Uterus (tissue), 4 donors: ENCODE results near the gene ATP9B. TPM values are rescaled to one million over a fixed set of nuclear protein-coding genes. Genes with fewer than 3 reads are reported as not detected.
"Not testable (repeated sequence)": the region's sequence is repeated elsewhere in the genome, so short reads cannot be mapped to it uniquely, and the experiment has no call there.

Experiments
- DNase-seq, 2 donors: peaks; one replicate each; pipeline ENCODE4 v3.0.0-alpha.2; 2019 to 2020
- H3K27ac ChIP-seq, 2 donors: fragments of 200-600 bp; sonication (generic); 1 replicate in 1 of 2; 2 replicates in 1 of 2; pipeline ENCODE4 v1.5.1; 2016 to 2018
- H3K27me3 ChIP-seq, 2 donors: fragments of 200-600 bp; sonication (generic); one replicate each; pipeline ENCODE4 v1.5.1; 2018 to 2019; ENCODE audit warnings: control low read depth in 1 of 2
- H3K36me3 ChIP-seq, 2 donors: fragments of 200-600 bp; sonication (generic); one replicate each; pipeline ENCODE4 v1.5.1; 2019; ENCODE audit warnings: control low read depth in 1 of 2
- H3K4me1 ChIP-seq, 2 donors: fragments of 200-600 bp; sonication (generic); one replicate each; pipeline ENCODE4 v1.5.1; 2018 to 2019; ENCODE audit warnings: control low read depth in 1 of 2
- H3K4me3 ChIP-seq, 2 donors: fragments of 200-600 bp; sonication (generic); 1 replicate in 1 of 2; 2 replicates in 1 of 2; pipeline ENCODE4 v1.5.1; 2018 to 2019; ENCODE audit warnings: mild to moderate bottlenecking in 1 of 2
- H3K9me3 ChIP-seq, 2 donors: fragments of 200-600 bp; sonication (generic); one replicate each; pipeline ENCODE4 v1.5.1; 2019; ENCODE audit warnings: control low read depth in 1 of 2
- POLR2A ChIP-seq, 2 donors: fragments of 450-650 bp; IDR thresholded peaks; one replicate each; pipeline ENCODE4 v1.6.1; 2016; ENCODE audit warnings: antibody characterized with exemption in 2 of 2, mild to moderate bottlenecking in 1 of 2, moderate library complexity in 1 of 2
- intact Hi-C: fragments of 100-400 bp; cut with DNase I; formaldehyde crosslinking; loops from one replicate; pipeline ENCODE4 v1.15.1; 2023; ENCODE audit warnings: low total_unique reads
- total RNA-seq, 4 donors: library from RNA; depleted of rRNA in 3 of 4; stranded (reverse); fragments of >200 nt in 3 of 4; gene quantifications; one replicate each; pipeline versions ENCODE4 v1.1.0 to v1.2.4, GENCODE V29; 2014 to 2023
- TF ChIP-seq, protein P1 (sequence below), 4 experiments: fragments of 200-600 bp in 2 of 4; fragments of 450-650 bp in 2 of 4; sonication (generic) in 2 of 4; IDR thresholded peaks; one replicate each; pipeline ENCODE4 v1.5.1; 2016 to 2019; ENCODE audit warnings: antibody characterized with exemption in 4 of 4, mild to moderate bottlenecking in 2 of 4, moderate library complexity in 1 of 4
- donor health status: DM: yes; HTN: yes; CAD: no.

The ATP9B gene
- total RNA-seq, 4 donors from 2014 or later, result 18.2 to 111 (median 70.3) TPM

- H3K9me3 ChIP-seq, result no peaks in the 10 kb centered on the region
- intact Hi-C loops, result no loop called here
- no peaks in the 10 kb centered on the region for H3K27me3 ChIP-seq
- no peak for DNase-seq
- H3K27ac ChIP-seq, result no peak overlapping the region
- H3K36me3 ChIP-seq, result no peaks in the 10 kb centered on the region
- no peak for TF ChIP-seq POLR2A (IDR thresholded peaks at IDR 0.05)
- TF ChIP-seq, protein P1, sequence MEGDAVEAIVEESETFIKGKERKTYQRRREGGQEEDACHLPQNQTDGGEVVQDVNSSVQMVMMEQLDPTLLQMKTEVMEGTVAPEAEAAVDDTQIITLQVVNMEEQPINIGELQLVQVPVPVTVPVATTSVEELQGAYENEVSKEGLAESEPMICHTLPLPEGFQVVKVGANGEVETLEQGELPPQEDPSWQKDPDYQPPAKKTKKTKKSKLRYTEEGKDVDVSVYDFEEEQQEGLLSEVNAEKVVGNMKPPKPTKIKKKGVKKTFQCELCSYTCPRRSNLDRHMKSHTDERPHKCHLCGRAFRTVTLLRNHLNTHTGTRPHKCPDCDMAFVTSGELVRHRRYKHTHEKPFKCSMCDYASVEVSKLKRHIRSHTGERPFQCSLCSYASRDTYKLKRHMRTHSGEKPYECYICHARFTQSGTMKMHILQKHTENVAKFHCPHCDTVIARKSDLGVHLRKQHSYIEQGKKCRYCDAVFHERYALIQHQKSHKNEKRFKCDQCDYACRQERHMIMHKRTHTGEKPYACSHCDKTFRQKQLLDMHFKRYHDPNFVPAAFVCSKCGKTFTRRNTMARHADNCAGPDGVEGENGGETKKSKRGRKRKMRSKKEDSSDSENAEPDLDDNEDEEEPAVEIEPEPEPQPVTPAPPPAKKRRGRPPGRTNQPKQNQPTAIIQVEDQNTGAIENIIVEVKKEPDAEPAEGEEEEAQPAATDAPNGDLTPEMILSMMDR (IDR thresholded peaks at IDR 0.05), result no peak
- no peaks in the 10 kb centered on the region for H3K4me1 ChIP-seq
- H3K4me3 ChIP-seq, result no peak overlapping the region
Observed at GRCh38 chr18:79321625-79322405, 252.6 kb downstream of the ATP9B start.

GRCh38 chr18:79322441-79322840 is 253.2 kb downstream of the ATP9B start:
- no peak for DNase-seq
- no peaks in the 10 kb centered on the region for H3K4me1 ChIP-seq
- H3K27me3 ChIP-seq, result no peaks in the 10 kb centered on the region
- H3K9me3 ChIP-seq, result no peaks in the 10 kb centered on the region
- TF ChIP-seq, protein P1 (IDR thresholded peaks at IDR 0.05), result no peak
- TF ChIP-seq POLR2A (IDR thresholded peaks at IDR 0.05), result no peak
- intact Hi-C loops, result no loop called here
- no peaks in the 10 kb centered on the region for H3K36me3 ChIP-seq
- H3K4me3 ChIP-seq, result no peak overlapping the region
- H3K27ac ChIP-seq, result no peak overlapping the region

DNA sequence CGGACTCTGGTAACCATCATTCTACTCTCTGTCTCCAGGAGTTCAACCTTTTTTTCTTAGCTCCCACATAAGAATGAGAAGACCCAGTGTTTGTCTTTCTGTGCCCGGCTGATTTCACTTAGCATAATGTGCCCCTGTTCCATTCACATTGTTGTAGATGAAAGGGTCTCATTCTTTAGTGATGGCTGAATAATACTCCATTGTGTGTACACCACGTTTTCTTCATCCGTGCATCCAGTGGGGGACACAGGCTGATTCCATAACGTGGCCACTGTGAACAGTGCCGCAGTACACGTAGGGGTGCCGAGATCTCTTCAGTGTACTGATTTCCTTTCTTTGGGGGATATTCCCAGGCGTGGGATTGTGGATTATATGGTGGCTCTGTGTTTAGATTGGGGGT is 254.3 kb downstream of the ATP9B start:
- H3K36me3 ChIP-seq, result no peaks in the 10 kb centered on the region
- intact Hi-C loops, result no loop called here

DNA sequence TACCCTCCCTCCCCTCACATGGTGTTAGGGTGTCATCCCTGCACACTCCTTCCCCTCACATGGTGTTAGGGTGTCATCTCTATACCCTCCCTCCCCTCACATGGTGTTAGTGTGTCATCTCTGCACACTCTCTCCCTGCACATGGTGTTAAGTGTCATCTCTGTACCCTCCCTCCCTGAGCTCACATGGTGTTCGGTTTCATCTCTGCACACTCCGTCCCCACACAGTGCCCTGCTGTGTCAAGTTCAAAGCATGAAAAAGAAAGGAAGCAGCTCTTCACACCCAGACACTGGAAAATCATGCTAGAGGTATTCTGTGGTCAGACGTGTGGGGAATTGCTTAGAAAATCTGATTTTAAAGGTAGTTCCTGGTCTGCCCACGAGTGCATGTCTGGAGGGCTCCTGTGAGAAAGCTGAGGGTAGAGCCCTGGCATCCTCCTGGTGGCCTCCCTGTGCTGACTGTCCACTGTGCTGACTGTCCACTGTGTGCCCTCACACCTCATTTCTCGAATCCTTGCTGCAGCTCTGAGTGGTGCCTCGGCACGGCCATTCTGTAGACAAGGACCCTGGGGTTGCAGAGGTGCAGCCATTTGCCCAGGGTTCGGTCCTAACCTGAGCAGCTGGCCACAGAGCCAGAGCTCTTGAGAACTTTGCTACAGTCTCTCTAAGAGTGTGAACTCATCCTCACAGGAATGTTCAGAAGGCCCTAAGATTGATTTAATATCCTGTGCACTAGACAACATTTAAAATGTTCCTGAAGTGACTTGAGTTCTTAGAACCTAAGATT is 257.4 kb downstream of the ATP9B start:
- H3K36me3 ChIP-seq, result no peaks in the 10 kb centered on the region
- H3K27me3 ChIP-seq, result no peaks in the 10 kb centered on the region
- DNase-seq, result no peak
- intact Hi-C loops, result no loop called here
- H3K27ac ChIP-seq, result no peak overlapping the region
- TF ChIP-seq, protein P1 (IDR thresholded peaks at IDR 0.05), result no peak
- TF ChIP-seq POLR2A (IDR thresholded peaks at IDR 0.05), result no peak
- no peaks in the 10 kb centered on the region for H3K9me3 ChIP-seq
- H3K4me3 ChIP-seq, result no peak overlapping the region
- H3K4me1 ChIP-seq, result no peaks in the 10 kb centered on the region

More for the DNA sequence above, 254.3 kb downstream of the ATP9B start:
- no peaks in the 10 kb centered on the region for H3K4me1 ChIP-seq
- H3K27me3 ChIP-seq, result no peaks in the 10 kb centered on the region
- no peaks in the 10 kb centered on the region for H3K9me3 ChIP-seq
- H3K4me3 ChIP-seq, result no peak overlapping the region
- no peak for DNase-seq
- TF ChIP-seq POLR2A (IDR thresholded peaks at IDR 0.05), result no peak
- TF ChIP-seq, protein P1 (IDR thresholded peaks at IDR 0.05), result no peak
- H3K27ac ChIP-seq, result no peak overlapping the region

- Histone ChIP-seq H3K36me3 (no peaks in the 10 kb centered on the region), H3K4me1 (no peaks in the 10 kb centered on the region), H3K4me3 (no peak overlapping the region), H3K27me3 (no peaks in the 10 kb centered on the region), H3K9me3 (no peaks in the 10 kb centered on the region), H3K27ac (no peak overlapping the region)
- TF ChIP-seq POLR2A (IDR thresholded peaks at IDR 0.05), result no peak
- TF ChIP-seq, protein P1 (IDR thresholded peaks at IDR 0.05), result no peak
- no peak for DNase-seq
- intact Hi-C loops, result no loop called here
Observed at GRCh38 chr18:79327199-79327721, 258.1 kb downstream of the ATP9B start.

GRCh38 chr18:79327915-79328314 is 258.7 kb downstream of the ATP9B start:
- H3K4me1 ChIP-seq, H3K36me3 ChIP-seq, H3K27me3 ChIP-seq, H3K4me3 ChIP-seq, intact Hi-C loops, H3K27ac ChIP-seq, H3K9me3 ChIP-seq, DNase-seq: not testable (repeated sequence)
